ENCODE data around the gene DCAF7.

DCAF7 gene

DNA sequence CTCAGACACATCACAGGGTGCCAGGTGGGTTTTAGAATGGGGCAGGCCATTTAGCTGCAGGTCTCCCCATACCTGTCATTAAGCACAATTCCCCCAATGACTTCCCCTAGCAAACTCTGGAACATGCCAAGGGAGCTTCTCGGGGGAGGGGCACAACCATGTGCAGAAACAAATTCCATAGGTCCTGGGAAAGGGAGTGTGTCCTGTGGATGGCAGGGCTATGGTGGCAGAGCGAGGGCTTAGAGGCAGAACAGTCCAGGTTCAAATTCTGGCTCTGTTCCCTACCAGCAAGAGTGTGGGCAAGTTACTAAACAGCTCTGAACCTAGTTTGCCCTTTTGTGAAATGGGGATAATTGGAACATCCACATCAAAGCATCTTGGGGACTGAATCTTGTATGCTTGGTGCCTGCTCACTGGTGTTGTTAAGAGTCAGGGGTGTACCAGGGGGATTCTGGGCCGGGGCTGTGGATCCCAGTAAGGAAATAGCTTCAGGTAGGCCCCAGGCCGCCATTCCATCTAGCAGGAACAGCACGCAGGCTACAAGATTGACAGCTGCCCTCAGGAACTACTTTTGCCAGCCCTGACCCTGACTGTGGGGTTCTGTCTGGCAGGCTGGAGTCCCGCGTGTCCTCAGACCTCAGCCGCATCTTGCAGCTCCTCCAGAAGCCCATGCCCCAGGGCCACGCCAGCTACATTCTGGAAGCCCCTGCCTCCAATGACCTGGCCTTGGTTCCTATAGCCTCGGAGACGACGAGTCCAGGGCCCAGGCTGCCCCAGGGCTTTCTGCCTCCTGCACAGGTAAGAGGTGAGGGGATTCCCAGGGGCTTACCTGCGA, 5.6 kb upstream of the DCAF7 start:
- no peak for DNase-seq (ENCODE audit: low read depth)

- DNase-seq (ENCODE audit: low read depth), result no peak
These were observed 3.8 kb upstream of the DCAF7 start for GRCh38 chr17:63546308-63547082.

GRCh38 chr17:63547083-63547523, 3.2 kb upstream of the DCAF7 start:
- no peak for DNase-seq (ENCODE audit: low read depth)

DNA sequence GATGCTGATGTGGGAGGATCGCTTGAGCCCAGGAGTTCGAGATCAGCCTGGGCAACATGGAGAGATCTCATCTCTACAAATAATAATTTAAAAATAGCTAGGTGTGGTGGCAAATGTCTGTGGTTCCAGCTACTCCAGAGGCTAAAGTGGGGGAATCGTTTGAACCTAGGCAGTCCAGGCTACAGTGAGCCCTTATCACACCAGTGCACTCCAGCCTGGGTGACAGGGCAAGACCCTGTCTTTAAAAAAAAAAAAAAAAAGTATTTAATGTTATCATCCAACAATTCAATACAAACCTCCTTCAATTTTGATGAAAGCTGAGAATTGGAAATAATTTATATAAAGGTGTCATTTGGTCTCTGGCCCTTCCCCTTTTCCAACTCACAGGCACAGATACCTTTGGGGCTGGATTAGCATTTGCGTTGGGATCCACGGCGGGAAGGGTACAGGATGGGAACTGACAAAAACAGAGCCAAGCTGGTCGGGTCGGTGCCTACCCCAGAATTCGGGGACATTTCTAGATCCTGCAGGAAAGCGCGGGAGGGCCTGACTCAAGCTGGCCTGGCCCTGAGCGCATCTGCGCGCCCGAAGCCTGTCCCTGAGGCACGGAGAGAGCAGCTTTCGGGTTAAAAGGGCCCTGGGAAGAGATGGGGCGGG, 860 bp upstream of the DCAF7 start:
- no peak for DNase-seq (ENCODE audit: low read depth)

DNA sequence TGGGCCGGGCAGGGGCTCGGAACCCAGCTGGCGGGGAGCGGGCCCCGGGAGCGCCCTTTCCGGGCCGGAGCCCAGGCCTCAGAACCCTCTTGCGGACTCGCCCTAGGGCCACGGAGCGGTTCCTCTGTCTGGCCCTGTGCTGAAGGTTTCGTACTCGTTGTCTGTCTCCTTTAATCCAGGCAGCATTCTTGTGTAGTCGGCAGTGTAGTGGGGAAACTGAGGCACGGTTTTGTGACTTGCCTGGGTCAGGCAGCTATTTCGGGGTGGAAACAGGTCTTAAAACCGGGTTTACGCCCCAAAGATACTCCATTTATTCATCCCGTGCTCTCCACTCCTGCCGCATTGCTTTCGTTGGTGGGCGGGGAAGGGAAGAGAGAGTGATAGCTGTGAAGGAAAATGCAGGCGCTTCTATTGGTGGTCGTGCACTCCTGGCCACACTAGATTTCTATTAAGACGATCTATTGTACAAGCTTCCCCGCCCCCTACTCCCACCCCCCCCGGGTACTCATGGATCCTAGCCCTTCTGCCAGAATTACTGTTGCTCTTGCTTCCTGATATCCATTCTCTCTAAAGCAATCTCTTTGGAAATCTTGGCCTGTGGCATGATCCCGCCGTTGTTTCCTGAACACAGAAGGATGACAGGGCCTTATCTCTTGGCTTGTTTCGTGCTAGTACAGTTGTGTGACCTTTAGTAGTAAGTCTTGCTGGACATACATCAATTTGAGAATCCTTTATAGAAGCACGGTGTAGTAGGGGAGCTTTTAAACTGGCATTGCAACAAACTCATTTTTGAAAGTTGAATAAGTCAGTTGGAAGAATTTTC, 751 bp downstream of the DCAF7 start:
- DNase-seq (ENCODE audit: low read depth), result no peak

GRCh38 chr17:63552211-63552610, 1.9 kb downstream of the DCAF7 start:
- DNase-seq (ENCODE audit: low read depth), result no peak

DNA sequence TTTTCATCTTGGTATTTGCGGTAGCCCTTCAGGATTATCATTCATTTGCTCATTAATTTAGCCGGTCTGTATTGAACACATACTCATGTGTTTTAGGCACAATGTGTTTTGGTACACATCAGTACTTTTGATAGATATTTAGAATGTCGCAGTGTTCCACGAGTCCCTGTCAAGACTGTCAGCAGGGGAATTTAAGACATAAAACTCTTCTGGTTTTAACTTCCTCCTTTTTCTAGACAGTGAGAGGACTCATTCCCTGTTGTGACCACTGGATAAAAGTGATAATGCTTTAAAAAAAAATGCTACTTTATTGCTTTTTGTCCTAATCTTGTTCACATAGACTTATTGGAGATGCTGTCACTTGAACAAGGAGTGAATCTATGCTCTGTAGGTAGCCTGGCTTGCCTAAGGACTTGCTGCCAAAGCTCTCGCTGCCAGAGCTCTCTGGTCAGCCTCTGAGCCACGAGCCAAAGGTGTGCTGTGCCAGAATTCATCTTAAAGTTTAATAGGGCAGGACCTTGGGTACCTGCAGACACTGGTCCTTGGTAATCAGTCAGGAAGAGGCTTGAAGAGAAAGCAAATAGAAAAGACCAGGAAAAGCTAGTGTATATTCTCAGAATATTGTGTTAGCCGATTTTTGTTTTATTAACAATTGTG, 5.4 kb downstream of the DCAF7 start:
- DNase-seq (ENCODE audit: low read depth), result no peak

DNA sequence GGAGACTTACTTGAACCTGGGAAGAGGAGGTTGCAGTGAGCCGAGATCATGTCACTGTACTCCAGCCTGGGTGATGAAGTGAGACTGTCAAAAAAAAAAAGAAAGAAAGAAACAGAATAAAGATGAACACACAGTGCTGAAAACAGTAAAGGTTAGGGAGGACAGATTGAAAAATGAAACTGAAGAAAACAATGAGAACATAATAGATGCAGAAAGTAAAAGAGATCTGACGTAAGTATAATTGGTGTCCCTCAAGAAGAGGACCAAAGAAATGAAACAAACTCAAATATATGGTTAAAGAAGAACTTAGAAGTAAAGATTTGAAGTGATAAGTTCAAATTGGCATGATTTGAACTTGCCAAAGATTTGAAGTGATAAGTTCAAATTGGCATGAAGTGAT, 7.1 kb downstream of the DCAF7 start:
- DNase-seq (ENCODE audit: low read depth), result no peak

DNA sequence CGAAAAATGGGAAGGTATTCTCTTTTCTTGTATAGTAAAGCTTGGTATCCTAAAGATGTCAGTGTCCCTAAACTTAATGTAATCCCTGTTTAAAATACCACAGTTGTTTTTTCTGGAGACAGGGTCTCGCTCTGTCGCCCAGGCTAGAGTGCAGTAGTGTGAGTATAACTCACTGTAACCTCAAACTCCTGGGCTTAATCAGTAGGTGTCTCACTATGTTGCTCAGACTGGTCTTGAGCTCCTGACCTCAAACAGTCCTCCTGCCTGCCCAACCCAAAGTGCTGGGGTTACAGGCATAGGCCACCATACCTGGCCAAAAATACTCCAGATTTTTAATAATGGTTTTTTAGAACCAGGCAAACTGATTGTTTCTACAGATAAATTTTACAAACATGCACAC, 8.2 kb downstream of the DCAF7 start:
- DNase-seq (ENCODE audit: low read depth), result no peak

DNA sequence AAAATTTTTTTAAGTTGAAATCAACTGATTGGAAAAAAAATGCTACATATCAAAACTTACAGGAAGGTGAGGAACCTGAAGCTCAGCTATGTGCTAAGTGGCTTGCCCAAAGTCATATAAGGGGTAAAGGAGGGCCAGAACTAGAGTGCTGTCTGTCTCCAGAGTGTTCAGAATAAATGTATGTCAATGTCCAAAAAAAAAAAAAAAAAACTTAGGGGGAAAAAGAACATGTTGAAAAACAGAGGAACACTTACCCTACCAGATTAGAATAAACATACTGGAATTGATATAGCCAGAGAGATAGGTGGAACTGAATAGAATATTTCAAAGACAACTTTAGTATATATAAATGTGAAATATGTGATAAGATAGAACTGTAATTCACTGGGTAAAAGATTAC, 11.5 kb downstream of the DCAF7 start:
- no peak for DNase-seq (ENCODE audit: low read depth)

DNA sequence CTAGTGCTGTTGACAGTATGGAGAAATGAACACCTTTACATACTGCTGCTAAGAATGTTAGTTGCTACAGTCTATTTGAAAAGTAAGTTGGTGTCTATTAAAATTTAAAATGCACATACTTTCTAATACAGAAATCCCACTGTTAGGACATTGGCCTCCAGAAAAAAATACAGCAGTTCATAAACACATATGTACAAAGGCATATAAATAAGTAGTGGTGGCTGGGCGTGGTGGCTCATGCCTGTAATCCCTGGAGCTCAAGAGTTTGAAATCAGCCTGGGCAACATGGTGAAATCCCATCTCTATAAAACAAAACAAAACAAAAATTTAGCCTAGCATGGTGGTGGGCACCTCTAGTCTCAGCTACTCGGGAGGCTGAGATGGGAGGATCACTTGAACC, 13.1 kb downstream of the DCAF7 start:
- DNase-seq (ENCODE audit: low read depth), result no peak

DNA sequence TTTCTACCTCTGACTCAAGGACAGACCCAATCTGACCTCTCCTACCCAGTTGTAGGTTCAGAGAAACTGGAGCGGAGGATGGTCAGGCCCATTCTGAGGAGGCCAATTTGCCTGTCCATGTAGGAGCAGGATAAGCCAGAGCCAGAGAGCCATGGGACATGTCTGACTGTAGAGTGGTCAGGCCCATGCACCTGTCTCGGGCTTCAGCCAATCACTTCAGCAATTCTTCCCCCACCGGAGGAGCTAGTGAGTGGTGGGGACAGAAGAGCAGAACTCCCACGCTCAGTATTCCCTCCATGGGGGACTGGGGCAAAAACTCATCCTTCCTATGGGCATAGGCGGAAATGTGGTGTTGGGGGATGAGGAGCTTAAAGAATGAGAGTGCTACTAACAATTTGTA, 14.3 kb downstream of the DCAF7 start:
- no peak for DNase-seq (ENCODE audit: low read depth)

DNA sequence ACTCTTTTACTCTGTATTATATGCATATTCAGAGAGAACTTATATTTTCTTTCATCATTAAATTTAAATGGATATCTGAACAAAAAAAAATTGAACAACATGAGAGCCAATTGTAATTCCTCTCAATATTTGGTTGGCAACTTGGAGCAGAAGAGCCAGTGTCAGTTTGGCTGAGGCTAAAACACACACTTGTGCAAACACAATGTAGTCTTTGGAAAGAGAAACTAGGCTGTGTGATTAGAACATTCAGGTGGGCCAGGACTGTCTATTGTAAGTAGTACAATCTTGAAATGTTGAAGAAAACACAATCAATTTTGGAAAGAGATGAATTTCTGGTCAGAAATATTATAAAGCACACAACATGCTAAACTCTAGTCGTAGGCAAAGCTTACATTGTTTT, 17.0 kb downstream of the DCAF7 start:
- no peak for DNase-seq (ENCODE audit: low read depth)

DNA sequence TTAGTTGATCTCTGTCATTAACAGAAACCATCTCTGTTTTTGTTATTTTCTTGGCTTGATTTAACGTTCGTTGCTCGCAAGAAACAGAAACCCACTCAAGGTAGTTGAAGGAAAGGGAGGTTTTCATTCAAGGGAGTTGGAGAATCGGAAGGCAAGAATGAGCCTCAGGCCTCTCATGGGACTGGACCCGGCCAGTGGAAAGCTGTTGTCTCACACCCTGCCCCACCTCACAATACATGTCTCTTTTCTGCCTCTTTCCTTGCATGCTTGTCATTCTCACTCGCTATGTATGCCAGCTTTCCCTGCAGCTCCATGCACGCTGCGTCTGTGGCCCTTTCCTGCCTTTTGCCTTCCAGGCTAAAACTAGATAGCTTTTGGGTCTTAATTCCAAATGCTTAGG, 18.3 kb downstream of the DCAF7 start:
- DNase-seq (ENCODE audit: low read depth), result no peak

- no peak for DNase-seq (ENCODE audit: low read depth)
These were observed 21.5 kb downstream of the DCAF7 start for GRCh38 chr17:63571632-63572310.

DNA sequence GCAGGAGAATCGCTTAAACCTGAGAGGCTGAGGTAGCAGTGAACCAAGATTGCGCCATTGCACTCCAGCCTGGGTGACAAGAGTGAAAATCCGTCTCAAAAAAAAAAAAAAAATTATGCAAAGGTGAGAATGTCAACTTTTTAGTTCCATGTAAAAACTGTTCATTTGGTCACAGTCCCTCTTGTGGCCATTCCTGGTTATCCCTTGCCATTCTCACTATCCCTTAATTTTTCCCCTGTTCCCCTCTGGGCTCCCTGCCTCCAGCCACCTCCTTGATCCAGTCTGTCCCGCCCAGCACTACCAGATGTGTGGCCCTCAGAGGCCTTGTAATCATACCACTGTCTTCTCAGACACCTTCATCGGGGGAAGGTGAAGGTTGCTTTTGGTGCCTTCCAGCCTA, 23.4 kb downstream of the DCAF7 start:
- no peak for DNase-seq (ENCODE audit: low read depth)

GRCh38 chr17:63578027-63578768, 27.9 kb downstream of the DCAF7 start:
- no peak for DNase-seq (ENCODE audit: low read depth)

- DNase-seq (ENCODE audit: low read depth), result no peak
These were observed 28.5 kb downstream of the DCAF7 start for GRCh38 chr17:63578769-63579111.

DNA sequence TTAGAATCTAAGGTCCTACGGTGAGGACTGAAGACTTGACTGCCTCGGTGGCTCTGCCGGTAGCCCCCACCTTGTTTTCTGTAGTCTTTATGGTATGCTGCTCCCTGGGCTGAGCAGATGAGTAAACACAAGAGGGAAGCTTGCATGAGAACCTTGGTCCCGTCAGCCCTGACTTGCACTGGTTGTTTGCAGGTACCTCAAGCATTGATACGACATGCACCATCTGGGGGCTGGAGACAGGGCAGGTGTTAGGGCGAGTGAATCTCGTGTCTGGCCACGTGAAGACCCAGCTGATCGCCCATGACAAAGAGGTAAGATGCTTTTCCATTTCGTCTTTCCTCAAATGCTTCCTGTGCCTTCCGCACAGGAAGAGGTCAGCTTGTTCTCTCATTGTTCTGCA, 29.4 kb downstream of the DCAF7 start:
- DNase-seq (ENCODE audit: low read depth), result no peak

DNA sequence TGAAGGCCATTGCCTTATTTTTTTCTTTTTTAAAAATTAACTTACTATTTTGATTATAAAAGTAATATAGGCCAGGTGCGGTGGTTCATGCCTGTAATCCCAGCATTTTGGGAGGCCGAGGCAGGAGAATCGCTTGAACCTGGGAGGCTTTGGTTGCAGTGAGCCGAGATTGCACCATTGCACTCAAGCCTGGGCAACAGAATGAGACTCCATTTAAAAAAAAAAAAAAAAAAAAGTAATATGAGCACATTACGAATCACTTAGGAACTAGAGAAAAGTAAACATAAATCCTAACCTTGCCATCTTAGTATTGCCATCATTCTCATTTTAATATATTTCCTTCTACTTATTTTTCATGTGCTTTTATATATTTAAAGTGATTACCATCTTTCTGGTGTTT, 37.5 kb downstream of the DCAF7 start:
- no peak for DNase-seq (ENCODE audit: low read depth)
